Natural killer cell (primary cell): ENCODE data around the gene ZNF431. TPM values are rescaled to one million over a fixed set of nuclear protein-coding genes. Genes with fewer than 3 reads are reported as not detected.
"Not testable (repeated sequence)": the region's sequence is repeated elsewhere in the genome, so short reads cannot be mapped to it uniquely, and the experiment has no call there.

ENCODE experiments used
- ATAC-seq, 3 donors: fragments of 150-1000 bp in 2 of 3; fragments of 200-7000 bp in 1 of 3; cut with Tn5 transposase; 1 replicate in 1 of 3; 2 replicates in 2 of 3; pipeline ENCODE4 v1.10.0; 2021; ENCODE audit warnings: mild to moderate bottlenecking in 2 of 3, moderate library complexity in 2 of 3
- DNase-seq, 2 donors: peaks; one replicate each; pipeline versions ENCODE4 v3.0.0 to v3.0.0-alpha.2; 2013 to 2021; ENCODE audit warnings: mixed read lengths in 1 of 2
- H3K27ac ChIP-seq: one replicate; pipeline ENCODE4 v1.5.1; 2013; ENCODE audit warnings: mild to moderate bottlenecking, low read length
- H3K27me3 ChIP-seq: one replicate; pipeline ENCODE4 v1.6.1; 2013; ENCODE audit warnings: low read length; ENCODE audit not compliant: control insufficient read depth, insufficient read depth
- H3K36me3 ChIP-seq: one replicate; pipeline ENCODE4 v1.6.1; 2013; ENCODE audit warnings: low read length; ENCODE audit not compliant: control insufficient read depth, insufficient read depth
- H3K4me1 ChIP-seq: one replicate; pipeline ENCODE4 v1.6.1; 2013; ENCODE audit warnings: low read length; ENCODE audit not compliant: control insufficient read depth, insufficient read depth
- H3K4me3 ChIP-seq: one replicate; pipeline ENCODE4 v1.5.1; 2013; ENCODE audit warnings: low read length
- H3K9me3 ChIP-seq: one replicate; pipeline ENCODE4 v1.6.1; 2013; ENCODE audit warnings: low read length; ENCODE audit not compliant: control insufficient read depth, insufficient read depth
- H3K27ac Mint-ChIP-seq, 2 donors: one replicate each; pipeline ENCODE4 v1.8.0; 2022; ENCODE audit warnings: mild to moderate bottlenecking in 2 of 2, mixed read lengths in 2 of 2, moderate library complexity in 1 of 2
- H3K27me3 Mint-ChIP-seq, 2 donors: one replicate each; pipeline ENCODE4 v1.8.0; 2022; ENCODE audit warnings: low read depth in 2 of 2, mixed read lengths in 2 of 2
- H3K36me3 Mint-ChIP-seq: one replicate; pipeline ENCODE4 v1.8.0; 2022; ENCODE audit warnings: mixed read lengths
- H3K4me1 Mint-ChIP-seq, 2 donors: one replicate each; pipeline ENCODE4 v1.8.0; 2022; ENCODE audit warnings: mixed read lengths in 2 of 2
- H3K4me3 Mint-ChIP-seq: one replicate; pipeline ENCODE4 v1.8.0; 2022; ENCODE audit warnings: mild to moderate bottlenecking, moderate library complexity, mixed read lengths
- H3K9me3 Mint-ChIP-seq, 2 donors: one replicate each; pipeline ENCODE4 v1.8.0; 2022; ENCODE audit warnings: mixed read lengths in 2 of 2
- CTCF ChIP-seq: fragments of 200-600 bp; IDR thresholded peaks from one replicate; pipeline ENCODE4 v1.8.0; 2022; ENCODE audit warnings: antibody characterized with exemption
- WGBS: methylation state at CpG from one replicate; pipeline ENCODE4 v1.1.7; 2013; ENCODE audit warnings: missing lambda C conversion rate; ENCODE audit not compliant: insufficient coverage; 5-methylcytosine and 5-hydroxymethylcytosine counted together
- intact Hi-C: fragments of 100-400 bp; cut with micrococcal nuclease; formaldehyde crosslinking; loops from one replicate; pipeline ENCODE4 v1.14.2; 2022
- total RNA-seq, 4 donors: library from RNA; stranded (reverse); fragments of 120-200 nt in 1 of 4; gene quantifications; one replicate each; pipeline versions ENCODE4 v1.2.3 to v1.2.4, GENCODE V29; 2013 to 2022

Gene ZNF431
- total RNA-seq, 3 donors from 2014 or later (not counting 1 experiment from before 2014, with no cell fraction given), result 30.1 to 39.7 (median 30.4) TPM

- Mint-ChIP-seq H3K27me3 (peaks cover 0 to 18% of the 10 kb centered on the region in 2 donors), H3K4me1 (no peaks in the 10 kb centered on the region), H3K4me3 (no peak overlapping the region), H3K27ac (no peak overlapping the region), H3K9me3 (no peaks in the 10 kb centered on the region), H3K36me3 (no peaks in the 10 kb centered on the region)
- H3K4me3 ChIP-seq, result no peak overlapping the region
- ATAC-seq (no peak), DNase-seq (no peak)
- no peak overlapping the region for H3K27ac ChIP-seq
- no peaks in the 10 kb centered on the region for H3K27me3 ChIP-seq
- intact Hi-C loops, result no loop called here
- H3K36me3 ChIP-seq, result no peaks in the 10 kb centered on the region
- H3K9me3 ChIP-seq, result no peaks in the 10 kb centered on the region
- TF ChIP-seq CTCF, result no peak
- H3K4me1 ChIP-seq, result no peaks in the 10 kb centered on the region
Observed at GRCh38 chr19:21221693-21222092, 79.9 kb downstream of the ZNF431 start.

DNA sequence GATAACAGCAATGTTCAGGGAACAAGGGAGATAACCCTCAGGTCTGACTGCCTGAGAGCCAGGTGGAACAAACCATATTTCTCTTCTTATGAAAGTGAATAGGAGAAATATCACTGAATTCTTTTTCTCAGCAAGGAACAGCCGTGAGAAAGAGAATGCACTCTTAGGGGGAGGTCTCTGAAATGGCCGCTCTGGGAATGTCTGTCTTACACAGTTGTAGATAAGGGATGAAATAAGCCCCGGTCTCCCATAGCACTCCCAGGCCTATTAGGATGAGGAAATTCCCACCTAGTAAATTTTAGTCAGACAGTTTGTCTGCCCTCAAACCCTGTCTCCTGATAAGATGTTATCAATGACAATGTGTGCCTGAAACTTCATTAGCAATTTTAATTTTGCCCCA lies 88.1 kb downstream of the ZNF431 start:
- Mint-ChIP-seq H3K36me3 (peaks cover 27% of the 10 kb centered on the region), H3K9me3 (peaks cover 5 to 35% of the 10 kb centered on the region in 2 donors)
- H3K4me1 ChIP-seq, H3K27ac ChIP-seq, H3K27me3 ChIP-seq, H3K4me3 Mint-ChIP-seq, H3K27ac Mint-ChIP-seq, DNase-seq, ATAC-seq, H3K27me3 Mint-ChIP-seq, H3K4me1 Mint-ChIP-seq, H3K4me3 ChIP-seq, intact Hi-C loops, H3K36me3 ChIP-seq: not testable (repeated sequence)
- peaks cover 11% of the 10 kb centered on the region for H3K9me3 ChIP-seq
- 80% methylated on average over 3 of the region's 3 CpGs for WGBS

- no peak for DNase-seq
- H3K27ac ChIP-seq, result no peak overlapping the region
- H3K27me3 ChIP-seq, result no peaks in the 10 kb centered on the region
- H3K36me3 Mint-ChIP-seq, result peaks cover 22% of the 10 kb centered on the region
- H3K9me3 ChIP-seq, result peaks cover 6% of the 10 kb centered on the region
- H3K27ac Mint-ChIP-seq, result no peak overlapping the region
- ATAC-seq, result no peak
- H3K36me3 ChIP-seq, result no peaks in the 10 kb centered on the region
- no peaks in the 10 kb centered on the region for H3K4me1 ChIP-seq
- WGBS, result 91% methylated on average over 2 of the region's 2 CpGs
- H3K4me1 Mint-ChIP-seq, result no peaks in the 10 kb centered on the region
- H3K4me3 ChIP-seq, result no peak overlapping the region
- intact Hi-C loops, result no loop called here
- H3K4me3 Mint-ChIP-seq, result no peak overlapping the region
- H3K27me3 Mint-ChIP-seq, result no peaks in the 10 kb centered on the region
- peaks cover 2 to 37% of the 10 kb centered on the region in 2 donors for H3K9me3 Mint-ChIP-seq
- TF ChIP-seq CTCF, result no peak
Observed at GRCh38 chr19:21233691-21234090, 91.9 kb downstream of the ZNF431 start.

GRCh38 chr19:21236751-21237150 lies 94.9 kb downstream of the ZNF431 start:
- ATAC-seq, H3K36me3 Mint-ChIP-seq, H3K27me3 Mint-ChIP-seq, H3K4me1 ChIP-seq, H3K4me3 ChIP-seq, H3K4me1 Mint-ChIP-seq, H3K9me3 ChIP-seq, H3K36me3 ChIP-seq, H3K4me3 Mint-ChIP-seq, H3K27me3 ChIP-seq, H3K27ac Mint-ChIP-seq, H3K27ac ChIP-seq, DNase-seq, intact Hi-C loops: not testable (repeated sequence)
- WGBS, result 84% methylated on average over 2 of the region's 4 CpGs
- peaks cover 0 to 20% of the 10 kb centered on the region in 2 donors for H3K9me3 Mint-ChIP-seq

- no peaks in the 10 kb centered on the region for H3K27me3 ChIP-seq
- no peak overlapping the region for H3K4me3 Mint-ChIP-seq
- no peaks in the 10 kb centered on the region for H3K36me3 ChIP-seq
- TF ChIP-seq CTCF, result no peak
- intact Hi-C loops, result no loop called here
- peaks cover 0 to 10% of the 10 kb centered on the region in 2 donors for H3K9me3 Mint-ChIP-seq
- H3K4me1 ChIP-seq, result no peaks in the 10 kb centered on the region
- no peak overlapping the region for H3K4me3 ChIP-seq
- WGBS, result 88% methylated on average over 1 of the region's 2 CpGs
- H3K27ac Mint-ChIP-seq, result no peak overlapping the region
- ATAC-seq, result no peak
- no peak for DNase-seq
- H3K4me1 Mint-ChIP-seq, result no peaks in the 10 kb centered on the region
- H3K27ac ChIP-seq, result no peak overlapping the region
- peaks cover 5% of the 10 kb centered on the region for H3K36me3 Mint-ChIP-seq
- H3K9me3 ChIP-seq, result no peaks in the 10 kb centered on the region
- H3K27me3 Mint-ChIP-seq, result no peaks in the 10 kb centered on the region
Observed at GRCh38 chr19:21238670-21239069, 96.8 kb downstream of the ZNF431 start.
